ENCODE results near the gene NOTCH4. TPM values are rescaled to one million over a fixed set of nuclear protein-coding genes. Genes with fewer than 3 reads are reported as not detected.

NOTCH4 gene
- total RNA-seq, 1 donor from 2014 or later: 2.4 TPM

DNA sequence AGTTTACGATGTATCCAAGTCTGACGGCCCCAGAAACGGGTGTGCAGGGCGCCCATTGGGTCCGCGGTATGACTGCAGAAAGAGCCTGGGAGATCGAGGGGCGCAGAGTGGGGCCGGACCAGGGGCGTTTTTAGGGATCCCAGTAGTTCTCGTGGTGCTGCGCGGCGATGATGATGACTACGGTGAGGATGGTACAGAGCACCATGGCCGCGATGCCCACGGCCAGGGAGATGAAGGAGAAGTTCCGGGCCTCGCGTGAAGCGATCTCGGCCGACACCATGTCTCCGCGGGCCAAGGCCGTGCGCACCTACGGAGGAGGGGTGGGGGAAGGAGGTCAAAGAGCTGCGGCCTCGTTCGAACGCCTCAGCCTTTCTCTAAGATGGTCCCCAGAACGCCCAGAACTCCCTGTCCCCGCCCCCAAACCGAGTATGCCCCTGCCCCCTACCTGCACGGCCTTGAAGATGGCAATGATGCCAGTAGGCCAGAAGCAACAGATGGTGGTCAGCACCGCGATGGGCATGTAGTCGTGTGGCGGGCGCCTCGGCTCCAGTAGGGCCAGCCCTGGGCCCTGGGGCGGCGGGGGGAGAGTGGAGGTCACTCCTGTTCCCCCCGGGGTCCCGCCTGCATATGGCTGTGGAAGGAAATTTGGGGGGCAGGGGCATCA lies 74.6 kb downstream of the NOTCH4 start:
- DNase-seq (ENCODE audit: low read depth): no peak
- peaks cover 40% of the 10 kb centered on the region for H3K27me3 ChIP-seq (ENCODE audit: control insufficient read depth, insufficient read depth, low read length)
- H3K4me3 ChIP-seq (ENCODE audit: low read depth, low read length): peak overlapping the region; percentile 32
- no peak for TF ChIP-seq CTCF (IDR thresholded peaks at IDR 0.05; ENCODE audit: insufficient read depth, low read length, poor library complexity, severe bottlenecking)
- no peaks in the 10 kb centered on the region for H3K36me3 ChIP-seq (ENCODE audit: control insufficient read depth, insufficient read depth, low read length)

GRCh38 chr6:32148289-32149091 lies 75.4 kb downstream of the NOTCH4 start:
- Histone ChIP-seq H3K4me3 (ENCODE audit: low read depth, low read length) (peak overlapping the region; percentile 32), H3K27me3 (ENCODE audit: control insufficient read depth, insufficient read depth, low read length) (peaks cover 40% of the 10 kb centered on the region), H3K36me3 (ENCODE audit: control insufficient read depth, insufficient read depth, low read length) (no peaks in the 10 kb centered on the region)
- no peak for DNase-seq (ENCODE audit: low read depth)
- peak; percentile 41 for TF ChIP-seq CTCF (IDR thresholded peaks at IDR 0.05; ENCODE audit: insufficient read depth, low read length, poor library complexity, severe bottlenecking)

DNA sequence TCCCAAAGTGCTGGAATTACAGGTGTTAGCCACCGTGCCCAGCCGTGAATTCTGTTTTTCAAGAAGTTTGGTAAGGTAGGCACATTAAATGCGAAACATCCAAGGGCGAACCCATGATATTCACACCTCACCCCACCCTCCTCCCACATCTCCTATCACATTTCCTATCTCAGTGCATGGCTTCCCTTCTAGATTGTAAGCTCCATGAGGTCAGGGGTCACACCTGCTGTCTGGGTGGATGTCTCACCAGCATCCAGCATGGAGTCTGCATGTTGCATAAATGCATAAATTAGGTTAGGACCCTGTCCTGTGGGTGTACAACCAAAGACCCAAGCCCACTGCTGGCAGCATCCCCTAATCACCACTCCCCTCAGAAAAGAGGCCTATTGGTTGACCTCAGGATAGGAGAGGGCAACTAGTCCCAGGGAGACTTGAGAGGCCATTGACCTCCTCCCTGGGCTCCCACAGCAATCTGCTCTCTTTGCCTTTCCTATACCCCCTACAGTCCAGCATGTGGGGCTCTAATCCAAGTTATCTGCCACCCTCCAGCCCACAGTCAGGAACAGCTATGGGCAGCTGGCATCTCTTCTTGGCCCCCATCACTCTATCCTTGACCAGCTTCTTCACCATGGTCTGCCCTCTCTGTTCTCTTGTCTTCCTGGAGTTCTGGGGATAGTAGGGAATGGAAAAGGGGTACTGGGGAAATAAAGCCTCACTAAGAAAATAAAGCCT lies 76.3 kb downstream of the NOTCH4 start:
- H3K36me3 ChIP-seq (ENCODE audit: control insufficient read depth, insufficient read depth, low read length): no peaks in the 10 kb centered on the region
- peaks cover 40% of the 10 kb centered on the region for H3K27me3 ChIP-seq (ENCODE audit: control insufficient read depth, insufficient read depth, low read length)
- DNase-seq (ENCODE audit: low read depth): no peak
- H3K4me3 ChIP-seq (ENCODE audit: low read depth, low read length): no peak overlapping the region
- TF ChIP-seq CTCF (IDR thresholded peaks at IDR 0.05; ENCODE audit: insufficient read depth, low read length, poor library complexity, severe bottlenecking): no peak

GRCh38 chr6:32146687-32147086 lies 77.2 kb downstream of the NOTCH4 start:
- Histone ChIP-seq H3K36me3 (ENCODE audit: control insufficient read depth, insufficient read depth, low read length) (no peaks in the 10 kb centered on the region), H3K27me3 (ENCODE audit: control insufficient read depth, insufficient read depth, low read length) (peaks cover 41% of the 10 kb centered on the region), H3K4me3 (ENCODE audit: low read depth, low read length) (no peak overlapping the region)
- no peak for TF ChIP-seq CTCF (IDR thresholded peaks at IDR 0.05; ENCODE audit: insufficient read depth, low read length, poor library complexity, severe bottlenecking)
- no peak for DNase-seq (ENCODE audit: low read depth)

- no peaks in the 10 kb centered on the region for H3K36me3 ChIP-seq (ENCODE audit: control insufficient read depth, insufficient read depth, low read length)
- no peak for DNase-seq (ENCODE audit: low read depth)
- TF ChIP-seq CTCF (IDR thresholded peaks at IDR 0.05; ENCODE audit: insufficient read depth, low read length, poor library complexity, severe bottlenecking): no peak
- peaks cover 40% of the 10 kb centered on the region for H3K27me3 ChIP-seq (ENCODE audit: control insufficient read depth, insufficient read depth, low read length)
- H3K4me3 ChIP-seq (ENCODE audit: low read depth, low read length): no peak overlapping the region
Measured at GRCh38 chr6:32146287-32146686, 77.6 kb downstream of the NOTCH4 start.

Other genes with a start within 250 kb of the NOTCH4 start
- gene C4A, start 242.0 kb downstream of the NOTCH4 start, total RNA-seq: 1.8 and 3.2 TPM in 2 replicates
- gene C4B, start 209.3 kb downstream of the NOTCH4 start, total RNA-seq: 2.3 and 4.4 TPM in 2 replicates
- gene CYP21A2, start 185.7 kb downstream of the NOTCH4 start, total RNA-seq: 1.1 TPM in 1 of 2 replicates, not detected in the other
- gene TNXB, start 114.7 kb downstream of the NOTCH4 start, total RNA-seq: 0.34 and 0.38 TPM in 2 replicates
- 42.5 and 47.0 TPM in 2 replicates for gene ATF6B, start 95.8 kb downstream of the NOTCH4 start, total RNA-seq
- 4.6 and 5.3 TPM in 2 replicates for gene FKBPL, start 93.8 kb downstream of the NOTCH4 start, total RNA-seq
- 0.27 TPM in 1 of 2 replicates, not detected in the other for gene PRRT1, start 72.1 kb downstream of the NOTCH4 start, total RNA-seq
- 12.9 and 20.5 TPM in 2 replicates for gene PPT2, start 69.9 kb downstream of the NOTCH4 start, total RNA-seq
- 2.6 and 5.1 TPM in 2 replicates for gene EGFL8, start 59.5 kb downstream of the NOTCH4 start, total RNA-seq
- gene AGPAT1, start 48.0 kb downstream of the NOTCH4 start, total RNA-seq: 57.2 and 62.3 TPM in 2 replicates
- 76.8 and 90.1 TPM in 2 replicates for gene RNF5, start 45.7 kb downstream of the NOTCH4 start, total RNA-seq
- gene AGER, start 39.8 kb downstream of the NOTCH4 start, total RNA-seq: 0.25 and 2.7 TPM in 2 replicates
- 37.5 and 40.7 TPM in 2 replicates for gene PBX2, start 33.9 kb downstream of the NOTCH4 start, total RNA-seq
- gene GPSM3, start 31.4 kb downstream of the NOTCH4 start, total RNA-seq: 20.8 and 25.6 TPM in 2 replicates
- gene TSBP1, start 147.8 kb upstream of the NOTCH4 start, total RNA-seq: not detected in 2 replicates
- gene BTNL2, start 183.1 kb upstream of the NOTCH4 start, total RNA-seq: not detected in 2 replicates
- 0.38 and 0.62 TPM in 2 replicates for gene HLA-DRA, start 215.8 kb upstream of the NOTCH4 start, total RNA-seq

All from kidney epithelial cell (primary cell).